ENCODE data around the gene SPSB3. TPM values are rescaled to one million over a fixed set of nuclear protein-coding genes. Genes with fewer than 3 reads are reported as not detected.
A peak's percentile ranks its signal among the peaks of the same experiment; 100 is the strongest.

The SPSB3 gene
- total RNA-seq (100 to 1,000 TPM in 5 of 9 donors, 10 to 100 TPM in 4; 44.0 to 158 (median 105) TPM), polyA plus RNA-seq (100 to 1,000 TPM in 2 of 3 donors, 1 to 10 TPM in 1; 8.3 to 297 (median 238) TPM)
- long read RNA-seq, donor 1, transcript SPSB3-208 (7 exons, 1,784 nt) = major isoform, 6 of 13 reads
- long read RNA-seq, donor 1, partial matches to known transcripts = 0 of 13 reads
- long read RNA-seq, donor 1, other reads (novel, unspliced or antisense) = 0 of 13 reads
- long read RNA-seq, donor 2, partial matches to known transcripts = 0 of 8 reads
- long read RNA-seq, donor 2, other reads (novel, unspliced or antisense) = 0 of 8 reads
- long read RNA-seq, donor 3, partial matches to known transcripts = 0 of 6 reads
- long read RNA-seq, donor 3, other reads (novel, unspliced or antisense) = 0 of 6 reads
- long read RNA-seq, donor 4, transcript SPSB3-208 (7 exons, 1,784 nt) = major isoform, 62 of 120 reads
- long read RNA-seq, donor 4, transcript SPSB3-201 (6 exons, 1,449 nt) = minor isoform, 22 of 120 reads
- long read RNA-seq, donor 4, transcript SPSB3-209 (6 exons, 1,628 nt) = minor isoform, 13 of 120 reads
- long read RNA-seq, donor 4, transcript SPSB3-202 (5 exons, 1,509 nt) = minor isoform, 5 of 120 reads
- long read RNA-seq, donor 4, partial matches to known transcripts = 4 of 120 reads
- long read RNA-seq, donor 4, other reads (novel, unspliced or antisense) = 12 of 120 reads
- long read RNA-seq, donor 5, transcript SPSB3-204 (5 exons, 1,746 nt) = minor isoform, 13 of 323 reads
- long read RNA-seq, donor 5, transcript SPSB3-209 (6 exons, 1,628 nt) = minor isoform, 48 of 323 reads
- long read RNA-seq, donor 5, transcript SPSB3-208 (7 exons, 1,784 nt) = major isoform, 122 of 323 reads
- long read RNA-seq, donor 5, transcript SPSB3-201 (6 exons, 1,449 nt) = minor isoform, 26 of 323 reads
- long read RNA-seq, donor 5, partial matches to known transcripts = 11 of 323 reads
- long read RNA-seq, donor 5, other reads (novel, unspliced or antisense) = 85 of 323 reads
- long read RNA-seq, donor 6, transcript SPSB3-201 (6 exons, 1,449 nt) = minor isoform, 8 of 86 reads
- long read RNA-seq, donor 6, transcript SPSB3-209 (6 exons, 1,628 nt) = minor isoform, 11 of 86 reads
- long read RNA-seq, donor 6, transcript SPSB3-208 (7 exons, 1,784 nt) = major isoform, 41 of 86 reads
- long read RNA-seq, donor 6, partial matches to known transcripts = 11 of 86 reads
- long read RNA-seq, donor 6, other reads (novel, unspliced or antisense) = 7 of 86 reads
- long read RNA-seq, donor 7, partial matches to known transcripts = 0 of 11 reads
- long read RNA-seq, donor 7, other reads (novel, unspliced or antisense) = 0 of 11 reads
- long read RNA-seq, donor 8, transcript SPSB3-201 (6 exons, 1,449 nt) = major isoform, 14 of 89 reads
- long read RNA-seq, donor 8, partial matches to known transcripts = 29 of 89 reads
- long read RNA-seq, donor 8, other reads (novel, unspliced or antisense) = 38 of 89 reads
- long read RNA-seq, donor 9, partial matches to known transcripts = 0 of 6 reads
- long read RNA-seq, donor 9, other reads (novel, unspliced or antisense) = 0 of 6 reads
- long read RNA-seq, donor 10, transcript SPSB3-201 (6 exons, 1,449 nt) = major isoform, 7 of 98 reads
- long read RNA-seq, donor 10, transcript SPSB3-208 (7 exons, 1,784 nt) = minor isoform, 5 of 98 reads
- long read RNA-seq, donor 10, partial matches to known transcripts = 41 of 98 reads
- long read RNA-seq, donor 10, other reads (novel, unspliced or antisense) = 39 of 98 reads

- H3K4me3 ChIP-seq = peak within 1 kb of the TSS; percentile 73 to 95 (median 82)
- H3K27ac ChIP-seq = peak within 1 kb of the TSS; percentile 60 to 95 (median 84)
- 0 to 1% (median 0%) methylated on average over 43 to 102 of the region's 102 CpGs; no CpG with 5 or more reads in 1 of the 4 donors for WGBS, 4 donors
- H3K27me3 ChIP-seq = no peaks in the 10 kb centered on the region
- peaks cover 0 to 33% of the 10 kb centered on the region in 2 donors for H3K36me3 ChIP-seq (replicated peaks in 1 of 2)
- intact Hi-C loops (cut with DNase I) = no loop called here
- no peak for TF ChIP-seq CTCF (IDR thresholded peaks at IDR 0.05)
- TF ChIP-seq POLR2A (IDR thresholded peaks at IDR 0.05) = peak; percentile 55 to 75
- H3K9me3 ChIP-seq (replicated peaks in 1 of 3) = no peaks in the 10 kb centered on the region
- peaks cover 23 to 26% of the 10 kb centered on the region in 2 donors for H3K4me1 ChIP-seq (replicated peaks in 1 of 2)
- DNase-seq = peak; percentile 100
These were observed at the start of gene SPSB3, which contains the start of gene NUBP2 for GRCh38 chr16:1782408-1783264. Gene SPSB3 (minus strand): TSS chr16:1782571. CDS start chr16:1781483, 1,088 bp downstream. Gene NUBP2 (plus strand): TSS chr16:1782960. CDS start chr16:1783021, 61 bp downstream.

DNA sequence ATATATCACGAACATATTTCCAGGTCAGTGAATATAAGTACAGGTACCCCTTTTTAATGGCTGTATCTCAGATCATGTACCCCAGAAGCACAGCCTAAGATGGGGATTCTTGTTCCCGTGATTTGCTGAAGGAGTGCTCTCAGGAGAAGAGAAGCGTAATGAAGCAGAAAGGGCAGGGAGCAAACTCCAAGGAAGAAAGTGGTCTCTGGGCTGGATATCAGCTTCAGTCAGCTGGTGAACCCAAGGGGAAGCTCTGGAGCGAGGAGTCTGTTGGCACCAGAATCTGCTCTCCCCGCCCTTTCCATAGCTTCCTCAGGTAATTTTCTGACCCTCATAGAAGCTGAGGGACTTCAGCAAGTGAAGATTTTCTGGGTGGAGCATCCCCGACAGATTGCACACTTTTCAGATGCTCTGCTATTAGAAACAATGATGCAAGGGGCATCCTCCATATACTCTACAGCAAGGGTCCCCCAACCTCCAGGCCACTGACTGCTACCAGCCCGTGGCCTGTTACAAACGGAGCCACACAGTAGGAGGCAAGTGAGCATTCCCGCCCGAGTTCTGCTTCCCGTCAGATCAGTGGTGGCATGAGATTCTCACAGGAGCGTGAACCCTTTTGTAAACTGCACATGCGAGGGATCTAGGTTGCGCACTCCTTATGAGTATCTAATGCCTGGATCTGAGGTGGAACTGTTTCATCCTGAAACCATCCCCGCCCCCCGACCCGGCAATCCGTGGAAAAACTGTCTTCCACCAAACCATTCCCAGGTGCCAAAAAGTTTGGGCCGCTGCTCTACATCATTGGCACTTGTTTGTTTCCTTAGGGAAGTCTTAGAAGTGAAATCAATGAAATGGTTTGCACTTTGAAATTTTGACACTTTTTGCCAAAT, 49.1 kb upstream of the SPSB3 start:
- peaks cover 22 to 32% of the 10 kb centered on the region in 2 donors for H3K4me1 ChIP-seq (replicated peaks in 1 of 2)
- TF ChIP-seq CTCF (IDR thresholded peaks at IDR 0.05) = no peak
- TF ChIP-seq POLR2A (IDR thresholded peaks at IDR 0.05) = no peak
- 84 to 92% (median 87%) methylated on average over 13 to 19 of the region's 19 CpGs for WGBS, 4 donors
- H3K4me3 ChIP-seq = no peak overlapping the region
- H3K36me3 ChIP-seq (replicated peaks in 1 of 2) = no peaks in the 10 kb centered on the region
- no peaks in the 10 kb centered on the region for H3K27me3 ChIP-seq
- DNase-seq = no peak
- H3K9me3 ChIP-seq (replicated peaks in 1 of 3) = no peaks in the 10 kb centered on the region
- intact Hi-C loops (cut with DNase I) = no loop called here
- no peak overlapping the region for H3K27ac ChIP-seq
